PC-3 (cell line): Measurements from ENCODE around the gene COX10.

Source experiments
- EZH2 ChIP-seq: fragments of 300-600 bp; sonication (generic); IDR thresholded peaks from one replicate; pipeline ENCODE4 v1.6.1; 2017; ENCODE audit warnings: antibody characterized with exemption, mild to moderate bottlenecking, low read length; ENCODE audit not compliant: unreplicated experiment
- EZH2phosphoT487 ChIP-seq: fragments of 300-600 bp; sonication (generic); IDR thresholded peaks from 2 replicates; pipeline ENCODE4 v1.6.1; 2018; ENCODE audit warnings: mild to moderate bottlenecking, antibody characterized with exemption, low read length, borderline replicate concordance
- TF ChIP-seq, protein P1 (sequence below): fragments of 300-600 bp; sonication (generic); conservative IDR thresholded peaks from 2 replicates; pipeline ENCODE4 v1.5.1; 2017; ENCODE audit warnings: antibody characterized with exemption, low read depth, mild to moderate bottlenecking, low read length

- TF ChIP-seq, protein P1, sequence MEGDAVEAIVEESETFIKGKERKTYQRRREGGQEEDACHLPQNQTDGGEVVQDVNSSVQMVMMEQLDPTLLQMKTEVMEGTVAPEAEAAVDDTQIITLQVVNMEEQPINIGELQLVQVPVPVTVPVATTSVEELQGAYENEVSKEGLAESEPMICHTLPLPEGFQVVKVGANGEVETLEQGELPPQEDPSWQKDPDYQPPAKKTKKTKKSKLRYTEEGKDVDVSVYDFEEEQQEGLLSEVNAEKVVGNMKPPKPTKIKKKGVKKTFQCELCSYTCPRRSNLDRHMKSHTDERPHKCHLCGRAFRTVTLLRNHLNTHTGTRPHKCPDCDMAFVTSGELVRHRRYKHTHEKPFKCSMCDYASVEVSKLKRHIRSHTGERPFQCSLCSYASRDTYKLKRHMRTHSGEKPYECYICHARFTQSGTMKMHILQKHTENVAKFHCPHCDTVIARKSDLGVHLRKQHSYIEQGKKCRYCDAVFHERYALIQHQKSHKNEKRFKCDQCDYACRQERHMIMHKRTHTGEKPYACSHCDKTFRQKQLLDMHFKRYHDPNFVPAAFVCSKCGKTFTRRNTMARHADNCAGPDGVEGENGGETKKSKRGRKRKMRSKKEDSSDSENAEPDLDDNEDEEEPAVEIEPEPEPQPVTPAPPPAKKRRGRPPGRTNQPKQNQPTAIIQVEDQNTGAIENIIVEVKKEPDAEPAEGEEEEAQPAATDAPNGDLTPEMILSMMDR, result no peak
- no peak for TF ChIP-seq EZH2
- no peak for TF ChIP-seq EZH2phosphoT487
Measured at GRCh38 chr17:14201988-14202380, 132.7 kb downstream of the COX10 start.
